ENCODE results near the gene TMEM158. TPM values are rescaled to one million over a fixed set of nuclear protein-coding genes. Genes with fewer than 3 reads are reported as not detected.

TMEM158 gene
- polyA plus RNA-seq, 1 of the 3 experiments (the other 2 are of a cell fraction) = 76.4 TPM

GRCh38 chr3:45224824-45225464, 1.1 kb downstream of the TMEM158 start:
- Histone ChIP-seq H4K20me1 (ENCODE audit: insufficient read depth) (no peaks in the 10 kb centered on the region), H3K4me2 (peak overlapping the region; percentile 62), H3F3A (replicated peaks; ENCODE audit: insufficient read depth) (peaks cover 5% of the 10 kb centered on the region), H3K9ac (peak overlapping the region; percentile 66), H3K9me3 (no peaks in the 10 kb centered on the region), H3K9me2 (no peaks in the 10 kb centered on the region), H3K79me2 (ENCODE audit: insufficient read depth) (peaks cover 35% of the 10 kb centered on the region; the same call in 1 of the 2 replicates), H3K27ac (ENCODE audit: low read depth in 2 of 2, low read length in 1 of 2) (peak overlapping the region in 1 of 2 experiments; percentile 71; a peak in 2 of 4 replicates), H3K27me3 (ENCODE audit: insufficient read depth) (no peaks in the 10 kb centered on the region), H3K4me1 (ENCODE audit: control insufficient read depth in 1 of 2, insufficient read depth in 2 of 2, low read depth in 1 of 2, low read length in 1 of 2) (peaks cover 0 to 7% of the 10 kb centered on the region in 2 experiments; a peak in 3 of 4 replicates), H2AFZ (ENCODE audit: low read depth) (peak overlapping the region; percentile 56), H3K4me3 (ENCODE audit: low read depth in 2 of 2, low read length in 1 of 2) (peak overlapping the region; percentile 68 to 86), H3K36me3 (replicated peaks in 1 of 2; ENCODE audit: control insufficient read depth in 1 of 2, insufficient read depth in 2 of 2, low read length in 1 of 2) (no peaks in the 10 kb centered on the region)
- POLR2A ChIA-PET = no interaction called here
- DNase-seq = peak; percentile 95
- CTCF ChIA-PET = interaction anchor here (0.6 to 26.9 kb wide), 35 partner anchors 15 to 854 kb away, joined by 3 to 631 read pairs (median 4); no protein-coding TSS in a partner anchor
- TF ChIP-seq SIN3A (IDR thresholded peaks at IDR 0.05; ENCODE audit: borderline replicate concordance, low read depth, low read length) (0 out of 2 replicates have a peak, but pooled peaks have one; percentile 30), EP300 (IDR thresholded peaks at IDR 0.05; ENCODE audit: borderline replicate concordance in 1 of 2, low read depth in 1 of 2, low read length in 1 of 2) (0 out of 4 replicates have a peak, but pooled peaks of 1 of the 2 experiments have one; percentile 19), CTCF (IDR thresholded peaks at IDR 0.05) (peak; percentile 59), RAD21 (IDR thresholded peaks at IDR 0.05; ENCODE audit: low read length) (peak; percentile 88), MAX (IDR thresholded peaks at IDR 0.05; ENCODE audit: low read depth) (peak; percentile 61; the same call in 1 of the 2 replicates), SMC3 (IDR thresholded peaks at IDR 0.05; ENCODE audit: low read depth, low read length) (peak; percentile 83), REST (IDR thresholded peaks at IDR 0.05; ENCODE audit: low read depth, low read length) (no peak), TEAD4 (IDR thresholded peaks at IDR 0.05; ENCODE audit: borderline replicate concordance, insufficient read depth) (no peak), FOXJ3 (CRISPR knock-in tag; IDR thresholded peaks at IDR 0.05) (no peak), RXRA (IDR thresholded peaks at IDR 0.05; ENCODE audit: borderline replicate concordance, low read depth) (no peak)
- under 1% methylated on average over 25 of the region's 62 CpGs for WGBS (ENCODE audit: low lambda C conversion rate)

Data from SK-N-SH (cell line).